Psoas muscle (tissue), 8 donors: ENCODE measurements around the gene LDB3. TPM values are rescaled to one million over a fixed set of nuclear protein-coding genes. Genes with fewer than 3 reads are reported as not detected.

Experiments
- ATAC-seq, 4 donors: fragments of 200-7000 bp; cut with Tn5 transposase; one replicate each; pipeline ENCODE4 v1.9.1; 2020; ENCODE audit warnings: moderate library complexity in 3 of 4, mild to moderate bottlenecking in 2 of 4
- DNase-seq, 2 donors: peaks; one replicate each; pipeline ENCODE4 v3.0.0-alpha.2; 2020
- H3K27ac ChIP-seq: fragments of 200-600 bp; one replicate; pipeline ENCODE4 v1.8.0; 2022
- H3K27me3 ChIP-seq, 3 donors: fragments of 200-600 bp in 1 of 3; one replicate each; pipeline versions ENCODE4 v1.6.1 to v1.8.0; 2013 to 2022; ENCODE audit warnings: low read length in 2 of 3, mild to moderate bottlenecking in 2 of 3, moderate library complexity in 1 of 3; ENCODE audit not compliant: insufficient read depth in 3 of 3
- H3K36me3 ChIP-seq, 2 donors: fragments of 200-600 bp in 1 of 2; one replicate each; pipeline versions ENCODE4 v1.6.1 to v1.8.0; 2013 to 2022; ENCODE audit warnings: low read depth in 1 of 2, mild to moderate bottlenecking in 1 of 2, moderate library complexity in 1 of 2; ENCODE audit not compliant: insufficient read depth in 1 of 2
- H3K4me1 ChIP-seq: fragments of 200-600 bp; one replicate; pipeline ENCODE4 v1.8.0; 2022
- H3K4me3 ChIP-seq: fragments of 200-600 bp; one replicate; pipeline ENCODE4 v1.8.0; 2022; ENCODE audit warnings: mild to moderate bottlenecking
- H3K9me3 ChIP-seq: fragments of 200-600 bp; one replicate; pipeline ENCODE4 v1.8.0; 2022
- CTCF ChIP-seq: fragments of 200-600 bp; IDR thresholded peaks from one replicate; pipeline ENCODE4 v1.8.0; 2022; ENCODE audit warnings: antibody characterized with exemption
- WGBS, 3 donors: extraction: QIAGEN DNeasy Blood & Tissue Kit; methylation state at CpG; one replicate each; pipeline versions ENCODE4 v1.1.6 to v1.1.7; 2013; 5-methylcytosine and 5-hydroxymethylcytosine counted together
- intact Hi-C, 2 donors: fragments of 100-400 bp; cut with DNase I; formaldehyde crosslinking; loops; one replicate each; pipeline versions ENCODE4 v1.11.0 to v1.14.2; 2022
- polyA plus RNA-seq, 3 donors: library from polyadenylated mRNA; stranded (reverse); fragments of 200-250 nt; gene quantifications; one replicate each; pipeline ENCODE4 v1.2.3, GENCODE V29; 2013
- total RNA-seq, 4 donors: library from RNA; stranded (reverse); fragmentation: NEBNext Ultra II Directional in 2 of 4; extraction: Animal tissue kit (Norgen Biotek cat#: 25700) in 2 of 4; gene quantifications; one replicate each; pipeline versions ENCODE4 v1.2.1 to v1.2.4, GENCODE V29; 2021 to 2023
- donor health status: healthy with polysubstance abuse.
- donor health status: DM: no; HTN: no; CAD: no; lungs with moderate emphysema.
- donor health status: Bipolar disorder and iron deficiency.
- donor health status: healthy.
- donor health status: DM: yes; HTN: yes; CAD: no.
- donor health status: DM: no; HTN: no; CAD: no.
- donor health status: DM: no; HTN: no; CAD: no.
- donor health status: DM: yes; HTN: yes; CAD: no.

Gene LDB3
- total and polyA plus RNA-seq, 7 donors = 108 to 2,187 (median 615) TPM

GRCh38 chr10:86698207-86698940 is 30.1 kb downstream of the LDB3 start:
- Histone ChIP-seq H3K27ac (peak overlapping the region; percentile 28), H3K36me3 (peaks cover 0 to 98% of the 10 kb centered on the region in 2 donors), H3K4me3 (no peak overlapping the region), H3K9me3 (no peaks in the 10 kb centered on the region), H3K4me1 (peaks cover 14% of the 10 kb centered on the region), H3K27me3 (no peaks in the 10 kb centered on the region)
- WGBS, 3 donors = 55 to 70% (median 61%) methylated on average over 8 to 9 of the region's 9 CpGs
- ATAC-seq = no peak
- DNase-seq = peak in 1 of 2 donors; percentile 25
- no peak for TF ChIP-seq CTCF
- intact Hi-C loops = no loop called here

- DNase-seq = peak in 1 of 2 donors; percentile 18
- Histone ChIP-seq H3K36me3 (peaks cover 0 to 96% of the 10 kb centered on the region in 2 donors), H3K27ac (peak overlapping the region; percentile 28), H3K4me3 (no peak overlapping the region), H3K4me1 (peaks cover 8% of the 10 kb centered on the region), H3K27me3 (no peaks in the 10 kb centered on the region), H3K9me3 (no peaks in the 10 kb centered on the region)
- WGBS, 3 donors = 57 to 77% (median 65%) methylated on average over 7 of the region's 7 CpGs
- no peak for TF ChIP-seq CTCF
- intact Hi-C loops = no loop called here
- ATAC-seq = no peak
Observed at GRCh38 chr10:86699125-86699524, 30.8 kb downstream of the LDB3 start.

GRCh38 chr10:86699541-86699940 is 31.2 kb downstream of the LDB3 start:
- Histone ChIP-seq H3K4me3 (no peak overlapping the region), H3K4me1 (peaks cover 10% of the 10 kb centered on the region), H3K9me3 (no peaks in the 10 kb centered on the region), H3K27me3 (no peaks in the 10 kb centered on the region), H3K36me3 (peaks cover 0 to 92% of the 10 kb centered on the region in 2 donors), H3K27ac (no peak overlapping the region)
- no peak for TF ChIP-seq CTCF
- intact Hi-C loops = no loop called here
- peak in 2 of 4 donors; percentile 19 to 27 for ATAC-seq
- peak in 1 of 2 donors; percentile 44 for DNase-seq
- 74 to 89% (median 82%) methylated on average over 8 of the region's 8 CpGs for WGBS, 3 donors

- intact Hi-C loops = no loop called here
- 84 to 87% (median 87%) methylated on average over 9 of the region's 9 CpGs for WGBS, 3 donors
- H3K27ac ChIP-seq = no peak overlapping the region
- H3K9me3 ChIP-seq = no peaks in the 10 kb centered on the region
- H3K27me3 ChIP-seq = no peaks in the 10 kb centered on the region
- no peak for ATAC-seq
- H3K36me3 ChIP-seq = peaks cover 0 to 91% of the 10 kb centered on the region in 2 donors
- TF ChIP-seq CTCF = no peak
- peak in 1 of 2 donors; percentile 30 for DNase-seq
- peaks cover 14% of the 10 kb centered on the region for H3K4me1 ChIP-seq
- H3K4me3 ChIP-seq = no peak overlapping the region
Observed at GRCh38 chr10:86699991-86700840, 31.9 kb downstream of the LDB3 start.
